NCI-H446 treated with DMSO at 0.1 percent for 48 hours (cell line): ENCODE data around the gene VDR.

Experiments
- DNase-seq: peaks from one replicate; lab custom pipeline; 2025; lab: John Stamatoyannopoulos, UW

VDR gene

DNA sequence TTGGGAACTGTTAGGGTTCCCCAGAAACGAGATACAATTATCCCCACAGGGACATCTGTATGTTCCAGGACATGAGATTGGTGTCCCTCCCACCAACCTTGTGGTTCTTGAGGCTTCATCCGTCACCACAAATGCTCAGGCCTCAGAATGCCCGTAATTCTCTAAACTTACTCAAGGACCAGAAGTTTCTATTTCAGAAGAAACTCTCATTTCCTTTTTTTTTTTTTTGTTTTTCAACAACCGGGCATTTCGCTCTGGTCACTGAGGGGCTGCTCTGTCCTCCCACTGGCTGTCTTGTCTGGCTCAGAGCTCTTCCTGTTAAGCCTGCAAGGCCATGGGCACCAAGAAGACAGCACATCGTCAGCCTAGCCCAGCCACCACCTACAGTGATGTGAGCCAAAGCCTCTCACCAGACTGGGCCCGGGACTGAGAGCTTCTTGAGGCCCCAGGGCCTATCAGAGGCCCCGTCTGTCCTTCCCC, 36.2 kb downstream of the VDR start:
- DNase-seq = no peak

DNA sequence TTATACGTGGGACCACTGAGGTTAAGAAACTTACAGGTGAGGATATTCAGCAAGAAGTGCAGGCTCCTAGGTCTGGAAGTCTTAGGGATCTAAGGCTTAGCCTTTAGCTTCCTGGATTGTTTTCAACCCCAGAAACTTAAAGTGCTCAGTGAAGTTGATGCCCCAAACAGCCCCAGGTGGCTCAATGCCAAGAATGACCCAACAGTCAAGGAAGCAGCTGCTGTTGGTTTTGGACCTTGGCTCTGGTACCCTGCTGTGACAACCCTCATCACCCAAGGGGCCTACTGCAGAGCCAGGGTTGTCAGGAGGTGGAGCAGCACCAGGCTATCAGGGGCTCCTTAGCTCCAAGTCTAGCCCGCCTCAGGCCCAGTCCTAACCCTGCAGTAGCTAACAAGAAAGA, 36.8 kb downstream of the VDR start:
- DNase-seq = no peak

DNA sequence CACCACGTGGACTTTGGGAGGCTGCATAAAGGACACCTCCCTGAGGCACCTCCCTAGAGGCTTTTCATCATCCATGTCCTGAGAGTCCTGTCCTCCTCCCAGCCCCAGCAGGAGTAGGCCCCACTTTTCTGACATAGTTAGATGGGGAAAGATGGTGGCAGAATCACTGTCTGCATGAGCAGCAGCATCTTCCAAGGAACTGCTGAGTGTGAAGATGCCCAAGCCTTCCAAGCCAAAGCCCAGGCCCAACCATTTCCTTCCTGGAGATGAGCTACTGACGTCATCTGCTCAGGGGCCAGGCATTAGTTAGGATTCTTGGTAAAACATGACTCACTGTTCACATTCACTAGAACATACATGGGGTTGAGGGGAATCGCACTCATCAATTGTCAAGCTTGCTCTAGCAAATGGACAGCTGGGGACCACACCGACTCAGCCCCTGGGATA, 37.3 kb downstream of the VDR start:
- DNase-seq = no peak

DNA sequence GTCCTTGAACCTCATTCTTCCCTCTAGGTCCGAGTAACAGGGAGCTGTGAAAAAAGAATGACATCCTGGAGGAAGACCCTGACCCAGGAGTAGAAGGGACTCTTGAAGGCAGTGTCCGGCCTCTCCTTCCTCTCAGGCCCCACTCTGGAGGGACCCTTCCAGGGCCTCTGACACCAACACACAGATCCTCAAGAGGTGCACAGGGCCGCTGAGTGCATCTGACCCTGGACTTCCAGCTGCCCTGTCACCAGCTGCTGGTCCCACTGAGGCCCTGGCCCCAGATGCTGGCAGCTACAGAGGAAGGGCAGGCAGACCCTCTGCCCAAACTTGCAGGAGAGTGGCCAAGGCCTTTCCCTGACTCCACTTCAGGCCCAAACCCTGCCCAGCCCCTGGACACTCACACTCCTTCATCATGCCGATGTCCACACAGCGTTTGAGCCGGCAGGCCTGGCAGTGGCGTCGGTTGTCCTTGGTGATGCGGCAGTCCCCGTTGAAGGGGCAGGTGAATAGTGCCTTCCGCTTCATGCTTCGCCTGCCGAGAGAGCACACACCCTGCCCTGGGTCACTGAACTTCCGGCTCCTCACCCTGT, 40.1 kb downstream of the VDR start:
- no peak for DNase-seq

DNA sequence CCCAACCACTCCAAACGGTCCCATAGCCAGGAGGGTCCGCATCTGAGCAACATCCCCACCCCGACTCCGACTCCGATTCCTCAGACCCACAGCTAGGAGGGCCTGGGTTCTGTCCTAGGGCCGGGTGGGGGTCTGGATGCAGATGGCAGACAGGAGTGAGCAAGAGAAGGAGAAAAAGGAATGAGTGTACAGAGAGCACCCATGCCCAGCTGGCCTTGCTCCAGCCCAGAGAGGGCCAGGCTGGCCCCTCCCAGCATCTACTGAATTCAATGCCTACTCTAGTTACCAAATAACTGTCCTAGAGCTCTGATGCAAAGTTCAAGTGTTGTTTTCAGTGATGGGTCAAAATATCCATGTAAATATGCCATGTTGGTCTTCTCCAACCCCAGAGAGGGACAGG, 40.8 kb downstream of the VDR start:
- no peak for DNase-seq

DNA sequence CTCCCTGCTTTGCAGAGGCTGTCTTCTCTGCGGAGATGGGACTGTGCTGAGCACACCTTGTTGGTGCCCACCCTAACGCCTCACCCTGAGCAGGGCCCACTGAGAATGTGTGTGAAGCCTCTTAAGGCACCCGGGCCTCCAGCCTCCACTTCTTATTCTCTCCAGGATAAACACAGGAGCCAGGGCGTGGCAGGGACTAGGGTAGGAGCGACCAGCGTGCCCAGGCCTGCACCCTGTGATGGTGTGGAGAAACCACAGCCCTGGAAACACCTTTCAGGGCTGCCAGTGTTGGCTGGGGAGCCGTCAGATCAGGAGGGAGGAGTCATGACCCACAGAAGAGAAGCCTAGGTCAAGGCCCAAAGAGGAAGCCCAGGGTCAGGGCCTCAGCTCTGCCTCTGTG, 41.3 kb downstream of the VDR start:
- DNase-seq = no peak

DNA sequence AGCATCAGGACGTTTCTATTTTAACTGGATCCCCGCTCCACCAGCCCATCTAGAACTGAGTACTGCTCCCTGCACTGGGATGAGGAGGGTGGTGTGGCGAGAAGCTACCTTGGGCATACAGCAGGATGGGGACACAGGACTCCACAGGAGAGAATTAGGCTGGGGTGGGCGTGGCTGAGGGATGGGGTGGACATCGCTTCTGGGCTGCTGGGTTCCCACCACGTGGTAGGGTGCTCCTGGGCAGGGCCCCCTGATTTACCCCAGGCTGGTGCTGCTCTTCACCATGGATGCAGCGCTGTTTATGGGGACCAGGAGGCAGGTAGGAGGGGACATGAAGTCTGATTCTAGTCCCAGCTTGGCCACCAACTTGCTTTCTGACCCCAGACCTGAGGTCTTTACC, 41.9 kb downstream of the VDR start:
- DNase-seq = no peak

DNA sequence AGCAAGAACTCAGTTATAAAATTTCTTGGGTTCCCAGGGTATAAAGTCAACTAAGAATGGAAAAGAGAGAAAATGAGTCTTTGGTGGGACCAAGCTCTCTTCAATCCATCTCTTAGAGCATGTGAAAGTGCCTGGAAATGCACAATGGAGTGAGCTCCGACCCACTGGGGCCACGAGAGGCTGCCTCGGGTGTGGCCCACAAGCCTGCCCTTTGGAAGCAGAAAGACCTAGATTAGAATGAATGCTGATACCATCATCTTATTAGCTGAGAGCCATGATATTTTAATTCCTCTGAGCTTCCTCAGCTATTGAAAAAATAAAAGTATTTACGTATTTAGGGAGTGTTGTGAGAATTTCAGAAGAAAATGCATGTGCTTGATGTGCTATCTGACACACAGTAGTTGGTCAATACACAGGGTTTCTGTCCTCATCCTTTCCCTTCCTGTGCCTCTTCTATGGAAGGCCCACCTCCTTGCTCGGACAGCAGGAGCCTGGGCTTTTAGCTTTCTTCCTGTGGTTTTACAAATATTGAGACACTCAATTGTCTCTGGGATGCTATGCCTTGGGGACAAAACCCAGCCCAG, 42.5 kb downstream of the VDR start:
- DNase-seq = no peak

DNA sequence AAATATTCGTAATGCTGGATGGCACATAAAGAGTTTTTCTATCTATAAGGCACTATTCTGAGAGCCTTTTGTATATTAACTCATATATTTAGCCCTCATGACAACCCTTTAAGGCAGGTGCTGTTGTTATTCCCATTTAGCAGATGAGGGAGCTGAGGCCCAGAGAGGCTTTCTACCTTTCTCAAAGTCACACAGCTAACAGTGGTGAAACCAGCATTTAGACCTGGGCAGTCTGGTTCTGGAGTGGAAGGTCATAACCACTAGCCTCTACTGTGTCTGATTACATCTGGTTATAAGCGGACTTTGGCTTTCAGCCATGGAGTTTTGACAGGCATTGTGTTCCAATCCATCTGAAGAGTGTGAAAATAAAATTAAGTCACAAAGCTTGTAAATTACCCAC, 43.9 kb downstream of the VDR start:
- DNase-seq = no peak

DNA sequence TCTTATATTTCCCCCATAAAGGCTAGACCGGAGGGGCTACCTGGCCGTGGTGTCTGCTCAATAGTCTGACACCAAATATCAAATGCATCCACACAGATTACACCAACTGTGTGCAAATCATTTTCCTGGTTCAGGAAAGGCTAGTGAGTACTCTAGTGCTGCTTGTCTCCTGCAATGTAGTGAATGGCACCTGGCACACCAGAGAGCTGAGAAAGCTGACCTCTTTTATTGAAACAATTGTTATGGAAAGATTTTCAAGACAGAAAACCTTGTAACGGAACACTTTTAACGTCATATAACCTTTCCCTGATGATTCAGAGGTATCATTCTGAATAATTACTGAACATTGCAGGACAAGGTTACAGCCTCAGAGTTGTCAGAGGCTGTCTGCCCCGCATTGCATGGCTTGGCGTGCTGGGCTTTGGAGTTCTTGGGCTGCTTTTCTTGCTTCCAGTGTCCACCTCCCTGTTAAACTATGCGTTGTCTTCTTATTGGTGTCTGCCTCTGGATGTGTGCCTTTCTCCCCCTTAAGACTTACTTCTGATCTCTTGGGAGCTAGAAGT, 44.4 kb downstream of the VDR start:
- no peak for DNase-seq

DNA sequence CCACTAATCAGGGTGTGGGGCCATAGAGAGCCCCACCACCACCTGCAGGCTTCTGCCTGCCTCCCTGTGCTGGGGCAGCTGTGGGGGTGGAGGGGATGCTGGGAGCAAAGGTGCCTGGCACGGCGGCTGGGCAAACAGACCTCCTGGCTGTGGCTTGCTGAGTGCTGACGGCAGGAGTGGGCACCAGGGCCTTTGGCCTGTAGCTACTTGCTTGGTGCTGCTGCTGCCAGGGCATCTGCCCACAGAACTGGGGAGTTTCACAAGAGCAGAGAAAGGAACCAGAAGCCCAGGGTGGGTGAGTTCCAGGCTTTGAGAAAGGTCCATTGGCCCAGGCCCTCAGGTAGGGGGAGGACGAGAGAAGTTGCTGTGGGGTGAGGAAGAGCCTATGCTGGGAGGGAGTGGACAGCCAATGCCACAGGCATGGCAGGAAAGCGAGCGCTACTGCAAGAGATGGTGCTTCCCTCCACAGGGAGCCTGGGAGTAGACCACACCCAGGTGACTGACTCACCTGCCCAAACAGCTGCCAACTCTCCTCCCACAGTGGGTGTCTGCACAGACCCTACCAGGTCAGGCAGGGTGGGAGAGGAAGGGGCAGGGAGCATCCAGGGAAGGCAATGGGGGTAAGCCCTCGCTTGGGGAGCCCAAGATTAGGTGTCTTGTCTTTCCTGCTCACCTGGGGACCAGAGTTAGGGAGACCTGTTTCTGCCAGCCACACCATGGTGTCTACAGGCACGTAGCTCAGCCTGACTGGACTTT, 46.1 kb downstream of the VDR start:
- DNase-seq = no peak

DNA sequence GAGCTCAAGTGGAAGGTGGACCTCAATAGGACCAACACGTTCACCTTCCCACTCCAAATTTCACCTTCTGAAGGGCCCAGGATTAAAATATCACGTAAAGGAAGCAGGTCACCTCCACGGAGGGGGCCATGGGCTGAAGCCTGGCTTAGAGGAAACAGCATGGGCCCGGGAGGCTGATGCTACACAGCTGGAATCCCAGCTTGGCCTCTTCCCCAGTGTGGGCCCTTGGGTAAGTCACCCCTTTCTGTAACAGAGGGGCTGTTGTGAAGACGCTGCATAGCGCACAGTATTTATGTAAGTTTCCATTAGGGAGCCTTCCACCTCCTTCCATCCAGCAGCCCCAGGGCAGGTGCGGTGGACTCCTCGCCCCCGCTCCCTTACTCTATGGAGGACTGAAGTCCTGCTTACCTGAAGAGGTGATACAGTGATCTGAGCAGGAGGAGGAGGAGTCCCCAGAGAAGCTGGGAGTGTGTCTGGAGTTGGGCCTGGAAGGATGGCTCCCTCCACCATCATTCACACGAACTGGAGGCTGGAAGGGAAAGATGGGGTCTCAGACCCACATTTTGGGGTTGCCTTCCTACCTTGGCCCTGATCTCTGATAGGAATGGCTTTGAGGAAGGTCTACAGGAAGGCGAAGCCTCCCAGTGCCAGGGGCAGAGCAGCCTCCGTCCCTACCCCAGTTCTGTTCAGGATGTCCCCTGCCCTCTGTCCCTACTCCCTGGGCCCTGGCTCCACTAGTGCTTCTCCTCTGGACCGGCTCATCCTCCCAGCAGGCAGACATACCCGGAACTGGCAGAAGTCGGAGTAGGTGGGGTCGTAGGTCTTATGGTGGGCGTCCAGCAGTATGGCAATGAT, 47.8 kb downstream of the VDR start:
- no peak for DNase-seq

DNA sequence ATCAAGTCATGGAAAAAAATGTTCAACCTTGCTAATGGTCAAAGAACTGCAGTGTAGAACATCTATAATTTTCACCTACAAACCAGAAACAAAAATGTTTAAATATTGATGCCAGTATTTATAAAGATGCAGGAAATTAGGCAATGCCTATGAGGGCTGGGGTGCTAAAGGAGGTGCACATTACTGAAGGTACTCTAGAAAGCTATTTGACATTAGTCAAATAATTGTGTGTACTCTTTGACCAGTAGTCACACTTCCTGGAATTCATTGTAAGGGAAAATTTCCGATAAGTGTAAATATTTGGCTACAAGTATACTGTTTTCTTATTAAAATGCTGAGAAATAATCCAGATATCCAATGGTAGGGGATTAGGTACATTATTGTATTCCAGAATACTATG, 48.7 kb downstream of the VDR start:
- DNase-seq = no peak

DNA sequence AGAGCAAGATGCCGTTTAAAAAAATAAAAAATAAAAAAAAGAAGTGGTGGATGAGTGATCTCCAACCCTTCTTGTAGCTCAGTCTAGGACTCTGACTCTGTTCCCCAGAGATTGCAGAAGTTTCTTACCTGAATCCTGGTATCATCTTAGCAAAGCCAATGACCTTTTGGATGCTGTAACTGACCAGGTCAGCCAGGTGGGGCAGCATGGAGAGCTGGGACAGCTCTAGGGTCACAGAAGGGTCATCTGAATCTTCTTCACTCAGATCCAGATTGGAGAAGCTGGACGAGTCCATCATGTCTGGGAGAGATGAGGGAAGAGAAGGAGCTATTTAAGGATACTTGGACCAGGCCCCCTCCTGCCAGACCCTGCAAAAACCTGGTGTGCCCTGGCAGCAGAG, 49.3 kb downstream of the VDR start:
- no peak for DNase-seq

DNA sequence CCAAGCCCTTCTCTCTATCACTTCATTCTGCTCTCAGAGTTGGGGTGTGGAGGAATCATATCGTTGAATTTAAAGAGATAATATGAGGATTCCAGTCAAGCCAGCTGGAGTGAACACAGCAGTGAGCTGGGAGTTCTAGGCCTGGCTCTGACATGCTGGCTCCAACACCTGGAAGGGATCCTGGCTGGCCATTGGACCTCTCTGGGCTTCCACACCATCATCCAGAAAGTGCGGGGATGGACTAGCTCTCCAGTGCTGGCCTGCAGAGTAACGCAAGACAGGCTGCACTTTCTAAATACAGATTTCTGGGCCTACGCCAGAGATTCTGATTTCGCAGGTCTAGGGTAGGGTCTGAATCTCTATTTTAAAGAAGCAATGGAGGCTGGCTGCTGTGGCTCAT, 50.3 kb downstream of the VDR start:
- DNase-seq = no peak

DNA sequence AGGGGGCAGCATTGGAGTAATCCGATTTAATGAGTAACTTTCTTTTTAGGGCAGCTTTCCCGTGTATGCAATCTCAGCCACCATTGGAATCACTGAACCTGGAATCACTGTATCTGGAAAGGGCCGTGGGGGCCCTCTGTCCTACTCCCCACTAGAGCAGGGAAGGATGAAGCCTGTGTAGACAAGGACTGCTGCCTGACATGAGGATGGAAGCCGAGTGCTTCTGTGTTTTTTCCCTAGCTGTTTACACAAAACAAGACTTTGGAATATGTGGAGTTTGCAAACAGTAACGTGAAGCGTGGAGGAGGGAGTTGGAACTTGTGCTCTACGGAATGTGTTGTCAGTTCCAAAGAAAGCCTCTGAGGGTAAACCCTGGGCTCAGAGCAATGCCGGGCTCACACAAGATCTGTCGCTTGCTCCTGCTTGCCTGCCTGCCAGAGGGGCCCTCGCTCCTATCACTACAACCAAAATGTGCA, 52.7 kb downstream of the VDR start:
- DNase-seq = no peak

DNA sequence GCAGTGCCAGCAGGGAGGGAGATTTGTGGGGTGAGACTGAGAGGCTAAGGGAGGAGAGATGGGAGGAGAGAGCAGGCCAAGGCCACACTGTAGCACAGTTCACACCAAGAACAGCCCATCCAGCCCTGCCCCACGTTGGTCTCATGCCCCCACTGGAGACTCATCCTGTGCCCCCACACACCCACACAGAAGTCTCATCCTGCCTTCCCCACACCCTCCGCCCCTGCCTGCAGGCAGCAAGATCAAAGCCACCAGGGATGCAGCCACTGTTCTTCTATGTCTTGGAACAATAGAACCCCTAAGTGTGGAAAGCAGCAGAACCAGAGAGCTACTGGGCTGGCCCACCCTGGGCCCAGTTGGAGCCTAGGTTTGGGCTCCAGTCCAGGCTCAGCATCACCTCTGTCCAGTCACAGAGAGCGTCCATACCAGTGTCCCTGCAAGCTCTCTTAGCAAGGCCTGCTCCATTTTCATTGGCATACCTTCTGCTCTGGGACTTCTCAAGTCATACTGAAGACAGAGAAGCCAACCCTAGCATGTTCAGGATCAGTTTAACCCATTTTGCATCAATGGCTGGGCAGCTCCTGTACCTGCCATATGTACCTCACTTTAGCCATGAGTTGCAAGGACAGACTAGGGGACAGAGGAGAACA, 53.4 kb downstream of the VDR start:
- DNase-seq = no peak

DNA sequence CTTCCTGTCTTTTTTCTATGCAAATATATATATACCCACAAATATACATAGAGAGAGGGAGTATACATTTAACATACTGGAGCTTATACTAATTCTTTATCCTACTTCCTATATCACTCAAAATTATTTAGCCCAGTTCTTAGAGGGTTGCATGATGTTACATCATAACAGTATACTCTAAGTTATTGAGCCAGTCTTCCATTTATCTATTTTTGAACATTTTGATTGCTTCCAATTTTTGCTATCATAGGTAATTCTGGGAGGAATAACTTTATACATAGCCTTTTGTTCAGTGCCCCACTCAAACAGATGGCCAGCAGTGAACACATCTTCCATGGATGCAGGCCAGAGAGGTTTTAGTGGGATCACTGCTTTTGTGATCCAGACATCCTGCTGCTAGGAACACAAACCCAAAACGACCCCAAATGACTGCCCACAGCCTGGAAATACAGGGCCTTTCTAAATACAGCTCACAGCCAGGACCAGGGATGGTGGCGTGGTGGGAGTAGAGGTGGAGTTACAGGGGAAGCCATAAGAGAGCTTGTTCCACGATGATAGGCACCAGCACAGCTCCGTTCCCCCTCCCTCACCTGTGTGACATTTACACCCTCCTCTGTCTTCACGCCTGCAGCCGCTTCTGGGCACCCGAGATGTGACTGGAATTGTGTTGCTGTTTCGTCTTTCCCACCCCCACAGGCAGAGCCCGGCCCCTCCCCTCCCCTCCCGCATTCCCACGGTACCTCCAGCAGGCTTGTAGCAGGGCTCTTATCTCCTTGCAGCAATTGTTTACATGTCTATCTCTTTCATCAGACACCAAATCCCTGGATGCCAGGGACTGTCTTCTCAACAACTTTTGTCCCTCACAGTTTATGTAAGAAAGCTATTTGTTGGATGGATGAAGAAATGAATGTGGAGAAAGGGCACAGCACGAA, 54.4 kb downstream of the VDR start:
- DNase-seq = no peak

DNA sequence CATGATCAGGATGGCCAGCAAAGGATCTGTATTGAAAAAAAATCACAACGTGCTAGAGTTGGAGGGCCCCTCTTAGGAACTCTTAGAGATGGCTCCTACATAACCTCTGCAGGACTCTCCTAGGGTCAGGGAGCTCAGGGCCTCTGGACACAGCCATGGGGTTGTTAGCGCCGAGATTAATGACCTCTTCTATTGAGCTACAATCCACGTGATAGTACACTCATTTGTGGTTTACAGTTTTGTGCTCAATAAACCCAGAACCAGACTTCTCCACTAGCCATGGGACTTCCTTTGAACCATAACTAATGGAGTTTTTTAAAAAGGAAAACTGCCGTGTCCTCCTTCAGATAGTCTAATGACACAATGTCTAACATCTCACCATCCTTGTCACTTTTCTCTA, 55.5 kb downstream of the VDR start:
- DNase-seq = no peak

DNA sequence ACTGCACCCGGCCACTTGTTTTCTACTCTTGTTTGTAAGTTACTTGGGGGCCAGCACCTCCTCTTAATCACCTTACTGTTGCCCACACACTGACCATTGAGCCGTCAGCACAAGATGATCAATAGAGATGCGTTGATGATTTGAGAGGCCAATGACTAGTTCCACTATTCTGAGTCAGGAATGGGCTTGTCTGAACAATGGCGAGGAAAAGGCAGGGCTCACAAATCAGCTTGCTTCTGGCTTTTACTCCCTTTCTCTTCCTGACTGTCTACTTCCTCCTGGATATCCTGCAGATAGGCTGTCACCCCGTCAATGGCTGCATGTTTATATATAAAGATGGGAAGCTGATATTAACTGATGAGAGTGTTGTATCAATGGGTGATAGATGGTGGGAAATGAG, 55.9 kb downstream of the VDR start:
- DNase-seq = no peak
